ENCODE results near the gene MACROD2. TPM values are rescaled to one million over a fixed set of nuclear protein-coding genes. Genes with fewer than 3 reads are reported as not detected.

Gene MACROD2
- total and polyA plus RNA-seq, 2 experiments from 2014 or later, result 2.8 to 4.3 TPM

DNA sequence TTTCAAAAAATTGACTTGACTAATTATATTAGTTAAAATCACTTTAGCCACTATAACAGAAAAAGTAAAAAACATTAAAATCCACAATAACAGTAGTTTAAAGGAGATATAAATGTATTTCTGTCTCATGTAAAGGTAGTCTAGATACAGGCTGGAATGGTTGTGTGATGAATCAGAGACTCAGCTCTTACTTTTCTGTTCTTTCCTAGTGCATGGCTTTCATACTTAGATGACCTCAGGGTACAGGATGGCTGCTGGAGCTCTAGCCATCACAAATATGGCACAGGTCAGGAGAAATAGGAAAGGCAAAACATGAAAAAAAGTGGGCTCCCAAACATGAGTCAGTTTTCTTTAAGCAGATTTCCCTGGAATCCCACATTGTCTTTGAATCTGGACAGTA lies 499.8 kb downstream of the MACROD2 start:
- no peaks in the 10 kb centered on the region for H3K79me2 ChIP-seq (replicated peaks; ENCODE audit: insufficient read depth)
- Mint-ChIP-seq H3K27me3 (ENCODE audit: insufficient read depth, low read depth, poor library complexity) (no peaks in the 10 kb centered on the region), H3K9me3 (no peaks in the 10 kb centered on the region), H3K4me1 (peaks cover 6% of the 10 kb centered on the region; the same call in 2 of the 3 replicates), H3K4me3 (no peak overlapping the region), H3K36me3 (ENCODE audit: low read depth) (no peaks in the 10 kb centered on the region), H3K27ac (no peak overlapping the region)
- H3K27ac ChIP-seq (ENCODE audit: low read depth), result no peak overlapping the region
- no peak overlapping the region for H2AFZ ChIP-seq
- H3K9me2 ChIP-seq (ENCODE audit: insufficient read depth), result no peaks in the 10 kb centered on the region; the same call in 1 of the 2 replicates
- no peaks in the 10 kb centered on the region for H3K27me3 ChIP-seq (ENCODE audit: insufficient read depth)
- DNase-seq (ENCODE audit: low spot score), result no peak
- no peak overlapping the region for H3K4me3 ChIP-seq
- H3K36me3 ChIP-seq (ENCODE audit: insufficient read depth), result no peaks in the 10 kb centered on the region
- no peaks in the 10 kb centered on the region for H4K20me1 ChIP-seq (replicated peaks; ENCODE audit: insufficient read depth)
- no peak overlapping the region for H3K4me2 ChIP-seq
- TF ChIP-seq CREB1 (CRISPR knock-in tag; IDR thresholded peaks at IDR 0.05; ENCODE audit: low read depth) (no peak), JUNB (IDR thresholded peaks at IDR 0.05; ENCODE audit: unreplicated experiment) (no peak), NANOG (IDR thresholded peaks at IDR 0.05; ENCODE audit: borderline replicate concordance) (no peak), STAT1 (IDR thresholded peaks at IDR 0.05; ENCODE audit: unreplicated experiment) (no peak), ZNF114 (CRISPR knock-in tag; IDR thresholded peaks at IDR 0.05) (no peak), EZH2phosphoT487 (IDR thresholded peaks at IDR 0.05; ENCODE audit: unreplicated experiment) (no peak), ZNF331 (CRISPR knock-in tag; IDR thresholded peaks at IDR 0.05; ENCODE audit: low read depth) (no peak), CTCF (conservative IDR thresholded peaks at IDR 0.05; ENCODE audit: low read depth in 2 of 2) (no peak), EZH2 (IDR thresholded peaks at IDR 0.05; ENCODE audit: low read depth, unreplicated experiment) (no peak), POLR2AphosphoS5 (IDR thresholded peaks at IDR 0.05; ENCODE audit: low read depth) (no peak)
- TF ChIP-seq, protein P1, sequence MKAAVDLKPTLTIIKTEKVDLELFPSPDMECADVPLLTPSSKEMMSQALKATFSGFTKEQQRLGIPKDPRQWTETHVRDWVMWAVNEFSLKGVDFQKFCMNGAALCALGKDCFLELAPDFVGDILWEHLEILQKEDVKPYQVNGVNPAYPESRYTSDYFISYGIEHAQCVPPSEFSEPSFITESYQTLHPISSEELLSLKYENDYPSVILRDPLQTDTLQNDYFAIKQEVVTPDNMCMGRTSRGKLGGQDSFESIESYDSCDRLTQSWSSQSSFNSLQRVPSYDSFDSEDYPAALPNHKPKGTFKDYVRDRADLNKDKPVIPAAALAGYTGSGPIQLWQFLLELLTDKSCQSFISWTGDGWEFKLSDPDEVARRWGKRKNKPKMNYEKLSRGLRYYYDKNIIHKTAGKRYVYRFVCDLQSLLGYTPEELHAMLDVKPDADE (IDR thresholded peaks at IDR 0.05), result no peak
- TF ChIP-seq, protein P2, sequence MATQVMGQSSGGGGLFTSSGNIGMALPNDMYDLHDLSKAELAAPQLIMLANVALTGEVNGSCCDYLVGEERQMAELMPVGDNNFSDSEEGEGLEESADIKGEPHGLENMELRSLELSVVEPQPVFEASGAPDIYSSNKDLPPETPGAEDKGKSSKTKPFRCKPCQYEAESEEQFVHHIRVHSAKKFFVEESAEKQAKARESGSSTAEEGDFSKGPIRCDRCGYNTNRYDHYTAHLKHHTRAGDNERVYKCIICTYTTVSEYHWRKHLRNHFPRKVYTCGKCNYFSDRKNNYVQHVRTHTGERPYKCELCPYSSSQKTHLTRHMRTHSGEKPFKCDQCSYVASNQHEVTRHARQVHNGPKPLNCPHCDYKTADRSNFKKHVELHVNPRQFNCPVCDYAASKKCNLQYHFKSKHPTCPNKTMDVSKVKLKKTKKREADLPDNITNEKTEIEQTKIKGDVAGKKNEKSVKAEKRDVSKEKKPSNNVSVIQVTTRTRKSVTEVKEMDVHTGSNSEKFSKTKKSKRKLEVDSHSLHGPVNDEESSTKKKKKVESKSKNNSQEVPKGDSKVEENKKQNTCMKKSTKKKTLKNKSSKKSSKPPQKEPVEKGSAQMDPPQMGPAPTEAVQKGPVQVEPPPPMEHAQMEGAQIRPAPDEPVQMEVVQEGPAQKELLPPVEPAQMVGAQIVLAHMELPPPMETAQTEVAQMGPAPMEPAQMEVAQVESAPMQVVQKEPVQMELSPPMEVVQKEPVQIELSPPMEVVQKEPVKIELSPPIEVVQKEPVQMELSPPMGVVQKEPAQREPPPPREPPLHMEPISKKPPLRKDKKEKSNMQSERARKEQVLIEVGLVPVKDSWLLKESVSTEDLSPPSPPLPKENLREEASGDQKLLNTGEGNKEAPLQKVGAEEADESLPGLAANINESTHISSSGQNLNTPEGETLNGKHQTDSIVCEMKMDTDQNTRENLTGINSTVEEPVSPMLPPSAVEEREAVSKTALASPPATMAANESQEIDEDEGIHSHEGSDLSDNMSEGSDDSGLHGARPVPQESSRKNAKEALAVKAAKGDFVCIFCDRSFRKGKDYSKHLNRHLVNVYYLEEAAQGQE (IDR thresholded peaks at IDR 0.05; ENCODE audit: unreplicated experiment), result no peak
- TF ChIP-seq, protein P3, sequence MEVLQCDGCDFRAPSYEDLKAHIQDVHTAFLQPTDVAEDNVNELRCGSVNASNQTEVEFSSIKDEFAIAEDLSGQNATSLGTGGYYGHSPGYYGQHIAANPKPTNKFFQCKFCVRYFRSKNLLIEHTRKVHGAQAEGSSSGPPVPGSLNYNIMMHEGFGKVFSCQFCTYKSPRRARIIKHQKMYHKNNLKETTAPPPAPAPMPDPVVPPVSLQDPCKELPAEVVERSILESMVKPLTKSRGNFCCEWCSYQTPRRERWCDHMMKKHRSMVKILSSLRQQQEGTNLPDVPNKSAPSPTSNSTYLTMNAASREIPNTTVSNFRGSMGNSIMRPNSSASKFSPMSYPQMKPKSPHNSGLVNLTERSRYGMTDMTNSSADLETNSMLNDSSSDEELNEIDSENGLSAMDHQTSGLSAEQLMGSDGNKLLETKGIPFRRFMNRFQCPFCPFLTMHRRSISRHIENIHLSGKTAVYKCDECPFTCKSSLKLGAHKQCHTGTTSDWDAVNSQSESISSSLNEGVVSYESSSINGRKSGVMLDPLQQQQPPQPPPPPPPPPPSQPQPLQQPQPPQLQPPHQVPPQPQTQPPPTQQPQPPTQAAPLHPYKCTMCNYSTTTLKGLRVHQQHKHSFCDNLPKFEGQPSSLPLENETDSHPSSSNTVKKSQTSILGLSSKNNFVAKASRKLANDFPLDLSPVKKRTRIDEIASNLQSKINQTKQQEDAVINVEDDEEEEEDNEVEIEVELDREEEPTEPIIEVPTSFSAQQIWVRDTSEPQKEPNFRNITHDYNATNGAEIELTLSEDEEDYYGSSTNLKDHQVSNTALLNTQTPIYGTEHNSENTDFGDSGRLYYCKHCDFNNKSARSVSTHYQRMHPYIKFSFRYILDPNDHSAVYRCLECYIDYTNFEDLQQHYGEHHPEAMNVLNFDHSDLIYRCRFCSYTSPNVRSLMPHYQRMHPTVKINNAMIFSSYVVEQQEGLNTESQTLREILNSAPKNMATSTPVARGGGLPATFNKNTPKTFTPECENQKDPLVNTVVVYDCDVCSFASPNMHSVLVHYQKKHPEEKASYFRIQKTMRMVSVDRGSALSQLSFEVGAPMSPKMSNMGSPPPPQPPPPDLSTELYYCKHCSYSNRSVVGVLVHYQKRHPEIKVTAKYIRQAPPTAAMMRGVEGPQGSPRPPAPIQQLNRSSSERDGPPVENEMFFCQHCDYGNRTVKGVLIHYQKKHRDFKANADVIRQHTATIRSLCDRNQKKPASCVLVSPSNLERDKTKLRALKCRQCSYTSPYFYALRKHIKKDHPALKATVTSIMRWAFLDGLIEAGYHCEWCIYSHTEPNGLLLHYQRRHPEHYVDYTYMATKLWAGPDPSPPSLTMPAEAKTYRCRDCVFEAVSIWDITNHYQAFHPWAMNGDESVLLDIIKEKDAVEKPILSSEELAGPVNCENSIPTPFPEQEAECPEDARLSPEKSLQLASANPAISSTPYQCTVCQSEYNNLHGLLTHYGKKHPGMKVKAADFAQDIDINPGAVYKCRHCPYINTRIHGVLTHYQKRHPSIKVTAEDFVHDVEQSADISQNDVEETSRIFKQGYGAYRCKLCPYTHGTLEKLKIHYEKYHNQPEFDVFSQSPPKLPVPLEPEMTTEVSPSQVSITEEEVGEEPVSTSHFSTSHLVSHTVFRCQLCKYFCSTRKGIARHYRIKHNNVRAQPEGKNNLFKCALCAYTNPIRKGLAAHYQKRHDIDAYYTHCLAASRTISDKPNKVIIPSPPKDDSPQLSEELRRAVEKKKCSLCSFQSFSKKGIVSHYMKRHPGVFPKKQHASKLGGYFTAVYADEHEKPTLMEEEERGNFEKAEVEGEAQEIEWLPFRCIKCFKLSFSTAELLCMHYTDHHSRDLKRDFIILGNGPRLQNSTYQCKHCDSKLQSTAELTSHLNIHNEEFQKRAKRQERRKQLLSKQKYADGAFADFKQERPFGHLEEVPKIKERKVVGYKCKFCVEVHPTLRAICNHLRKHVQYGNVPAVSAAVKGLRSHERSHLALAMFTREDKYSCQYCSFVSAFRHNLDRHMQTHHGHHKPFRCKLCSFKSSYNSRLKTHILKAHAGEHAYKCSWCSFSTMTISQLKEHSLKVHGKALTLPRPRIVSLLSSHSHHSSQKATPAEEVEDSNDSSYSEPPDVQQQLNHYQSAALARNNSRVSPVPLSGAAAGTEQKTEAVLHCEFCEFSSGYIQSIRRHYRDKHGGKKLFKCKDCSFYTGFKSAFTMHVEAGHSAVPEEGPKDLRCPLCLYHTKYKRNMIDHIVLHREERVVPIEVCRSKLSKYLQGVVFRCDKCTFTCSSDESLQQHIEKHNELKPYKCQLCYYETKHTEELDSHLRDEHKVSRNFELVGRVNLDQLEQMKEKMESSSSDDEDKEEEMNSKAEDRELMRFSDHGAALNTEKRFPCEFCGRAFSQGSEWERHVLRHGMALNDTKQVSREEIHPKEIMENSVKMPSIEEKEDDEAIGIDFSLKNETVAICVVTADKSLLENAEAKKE (CRISPR knock-in tag; IDR thresholded peaks at IDR 0.05), result no peak
- H3K4me1 ChIP-seq (ENCODE audit: insufficient read depth), result no peaks in the 10 kb centered on the region
- ATAC-seq, result no peak
- no peaks in the 10 kb centered on the region for H3F3A ChIP-seq (replicated peaks; ENCODE audit: low read depth)

Measured in GM23338 (cell line).